Endothelial cell of umbilical vein (primary cell): Measurements from ENCODE around the gene RIPOR3. TPM values are rescaled to one million over a fixed set of nuclear protein-coding genes. Genes with fewer than 3 reads are reported as not detected.

ENCODE experiments used
- BruUV-seq: library from RNA; stranded (reverse); fragments of 400-500 nt; replicated peaks from 2 replicates; lab custom pipeline; 2021; lab: Mats Ljungman, UMichigan
- CTCF ChIA-PET: fragments of 300-600, 350-600 bp; sonication (Branson Sonifier 250); formaldehyde crosslinking; loops from one replicate; lab custom pipeline; 2021; ENCODE audit warnings: antibody characterized with exemption, inconsistent platforms; lab: Charles Lee
- POLR2A ChIA-PET: fragments of 300-600, 350-600 bp; sonication (Branson Sonifier 250); formaldehyde crosslinking; loops from one replicate; lab custom pipeline; 2021; ENCODE audit warnings: antibody characterized with exemption, inconsistent platforms; lab: Charles Lee
- DNase-seq: peaks from one replicate; pipeline ENCODE4 v3.0.0-alpha.2; 2011; ENCODE audit warnings: low read depth, low spot score
- FAIRE-seq: peaks from 2 replicates; lab custom pipeline; 2011; peaks lifted over from hg19 to GRCh38; lab: Jason Lieb, UNC
- H2AFZ ChIP-seq: 2 replicates; pipeline ENCODE4 v1.6.0; 2012; ENCODE audit warnings: low read depth, low read length, control low read depth, inconsistent platforms
- H3K27ac ChIP-seq: 2 replicates; pipeline ENCODE4 v1.5.1; 2011; ENCODE audit warnings: low read depth, mild to moderate bottlenecking, control low read depth, low read length, moderate library complexity; ENCODE audit not compliant: insufficient read depth
- H3K27me3 ChIP-seq, 2 experiments: 2 replicates each; pipeline versions ENCODE4 v1.6.0 to v1.6.1; 2011; ENCODE audit warnings: low read length in 2 of 2, mixed read lengths in 1 of 2; ENCODE audit not compliant: control insufficient read depth in 2 of 2, insufficient read depth in 2 of 2
- H3K36me3 ChIP-seq, 2 experiments: 2 replicates in 1 of 2; 3 replicates in 1 of 2; pipeline ENCODE4 v1.5.1; 2011; ENCODE audit warnings: low read length in 2 of 2, mild to moderate bottlenecking in 1 of 2, moderate library complexity in 1 of 2; ENCODE audit not compliant: control insufficient read depth in 2 of 2, insufficient read depth in 2 of 2; ENCODE audit errors: extremely low read depth in 1 of 2
- H3K4me1 ChIP-seq: 3 replicates; pipeline ENCODE4 v1.5.1; 2011; ENCODE audit warnings: mild to moderate bottlenecking, low read length; ENCODE audit not compliant: control insufficient read depth, insufficient read depth; ENCODE audit errors: extremely low read depth
- H3K4me2 ChIP-seq: 2 replicates; pipeline ENCODE4 v1.6.1; 2011; ENCODE audit warnings: low read length, control low read depth, mixed read lengths; ENCODE audit not compliant: insufficient read depth
- H3K4me3 ChIP-seq, 3 experiments: fragments of 200-600 bp in 1 of 3; sonication (generic), shearing (Covaris generic) in 1 of 3; replicated peaks in 1 of 3; 2 replicates each; pipeline ENCODE4 v1.5.1; 2011 to 2016; ENCODE audit warnings: control low read depth in 3 of 3, low read length in 3 of 3, mild to moderate bottlenecking in 2 of 3, inconsistent platforms in 1 of 3, low read depth in 1 of 3, moderate library complexity in 1 of 3; ENCODE audit not compliant: insufficient read depth in 1 of 3
- H3K79me2 ChIP-seq: 2 replicates; pipeline ENCODE4 v1.6.0; 2012; ENCODE audit warnings: low read length, inconsistent platforms; ENCODE audit not compliant: control insufficient read depth, insufficient read depth
- H3K9ac ChIP-seq: replicated peaks from 2 replicates; pipeline ENCODE3; 2011; ENCODE audit warnings: low read length, control low read depth; ENCODE audit not compliant: insufficient read depth; ENCODE audit errors: extremely low read depth
- H3K9me1 ChIP-seq: replicated peaks from 3 replicates; pipeline ENCODE4 v1.6.0; 2011; ENCODE audit warnings: mild to moderate bottlenecking, low read length; ENCODE audit not compliant: control insufficient read depth, insufficient read depth; ENCODE audit errors: extremely low read depth
- H3K9me3 ChIP-seq: replicated peaks from 2 replicates; pipeline ENCODE4 v1.5.1; 2012; ENCODE audit warnings: low read length, inconsistent platforms; ENCODE audit not compliant: control insufficient read depth, insufficient read depth
- H4K20me1 ChIP-seq: replicated peaks from 2 replicates; pipeline ENCODE3; 2011; ENCODE audit warnings: mild to moderate bottlenecking, low read length; ENCODE audit not compliant: control insufficient read depth, insufficient read depth; ENCODE audit errors: extremely low read depth
- CTCF ChIP-seq, 2 donors: IDR thresholded peaks; 1 replicate in 1 of 2; 2 replicates in 1 of 2; pipeline ENCODE4 v1.5.1; 2011; ENCODE audit warnings: low read length in 2 of 2, mild to moderate bottlenecking in 2 of 2, moderate library complexity in 2 of 2, control low read depth in 1 of 2, inconsistent platforms in 1 of 2, low read depth in 1 of 2; ENCODE audit not compliant: insufficient read depth in 1 of 2; ENCODE audit errors: extremely low read depth in 1 of 2
- EZH2 ChIP-seq: IDR thresholded peaks from 2 replicates; pipeline ENCODE4 v1.6.1; 2012; ENCODE audit warnings: borderline replicate concordance, low read depth, mild to moderate bottlenecking, moderate library complexity, low read length, inconsistent platforms; ENCODE audit not compliant: severe bottlenecking
- FOS ChIP-seq: IDR thresholded peaks from 2 replicates; pipeline ENCODE4 v1.6.1; 2011; ENCODE audit warnings: mild to moderate bottlenecking, low read length, moderate library complexity, borderline replicate concordance; ENCODE audit not compliant: insufficient read depth
- GATA2 ChIP-seq: IDR thresholded peaks from 2 replicates; pipeline ENCODE4 v1.7.0; 2011; ENCODE audit warnings: low read depth, mild to moderate bottlenecking, moderate library complexity, mixed read lengths, low read length; ENCODE audit not compliant: insufficient read length, insufficient read depth
- JUN ChIP-seq: IDR thresholded peaks from 2 replicates; pipeline ENCODE4 v1.6.1; 2011; ENCODE audit warnings: borderline replicate concordance, low read depth; ENCODE audit not compliant: insufficient read length, insufficient read depth
- MYC ChIP-seq: IDR thresholded peaks from one replicate; pipeline ENCODE4 v1.6.1; 2011; ENCODE audit warnings: mild to moderate bottlenecking, low read depth, low read length
- POLR2A ChIP-seq: IDR thresholded peaks from 2 replicates; pipeline ENCODE4 v1.6.1; 2012; ENCODE audit warnings: low read depth, mild to moderate bottlenecking, control low read depth, low read length
- POLR2AphosphoS5 ChIP-seq: IDR thresholded peaks from 2 replicates; pipeline ENCODE4 v1.6.1; 2012; ENCODE audit warnings: low read depth, mild to moderate bottlenecking, control low read depth, low read length, moderate library complexity; ENCODE audit not compliant: insufficient read depth
- dilution Hi-C: fragments of 300-500 bp; cut with MboI; formaldehyde crosslinking; loops from one replicate; pipeline ENCODE4 v1.15.0; 2019; ENCODE audit warnings: low sequenced_read_pairs; ENCODE audit not compliant: extremely low pct_ligation_motif_present
- intact Hi-C: fragments of 100-400 bp; cut with micrococcal nuclease; formaldehyde crosslinking; loops from one replicate; pipeline ENCODE4 v1.10.0; 2022
- polyA plus RNA-seq, 4 experiments: library from polyadenylated mRNA; depleted of rRNA in 3 of 4; stranded (reverse) in 3 of 4; unstranded in 1 of 4; fragments of >200 nt; gene quantifications; 2 replicates each; pipeline versions ENCODE4 v1.2.1 to v1.2.3, GENCODE V29; 2011 to 2012; ENCODE audit warnings: missing spikeins in 1 of 4
- total RNA-seq: library from RNA; stranded (reverse); gene quantifications from 2 replicates; pipeline ENCODE4 v1.2.3, GENCODE V29; 2021

RIPOR3 gene
- total and polyA plus RNA-seq, 2 donors (not counting 3 experiments of a cell fraction or from before 2014, with no cell fraction given), result not detected

- DNase-seq, result no peak
- no peak for FAIRE-seq
- POLR2A ChIA-PET, result no interaction called here
Observed at GRCh38 chr20:50670126-50670862, 21.0 kb downstream of the RIPOR3 start.

More at GRCh38 chr20:50670126-50670862, 21.0 kb downstream of the RIPOR3 start:
- Histone ChIP-seq H3K4me2 (no peak overlapping the region), H3K27ac (no peak overlapping the region), H3K79me2 (no peaks in the 10 kb centered on the region), H3K4me1 (no peaks in the 10 kb centered on the region), H3K36me3 (no peaks in the 10 kb centered on the region), H3K9me3 (no peaks in the 10 kb centered on the region), H3K27me3 (no peaks in the 10 kb centered on the region), H3K9ac (no peak overlapping the region), H3K4me3 (no peak overlapping the region), H3K9me1 (no peaks in the 10 kb centered on the region), H2AFZ (no peak overlapping the region), H4K20me1 (no peaks in the 10 kb centered on the region)
- BruUV-seq, result no TSS peak
- CTCF ChIA-PET, result no interaction called here
- dilution Hi-C loops (no loop called here), intact Hi-C loops (no loop called here)
- TF ChIP-seq GATA2 (no peak), JUN (no peak), POLR2A (no peak), CTCF (IDR thresholded peaks at IDR 0.05; ENCODE audit: extremely low read depth in 1 of 2, insufficient read depth in 1 of 2, low read depth in 1 of 2, low read length in 2 of 2) (no peak), EZH2 (no peak), POLR2AphosphoS5 (no peak), MYC (no peak), FOS (no peak)
